Cardiac septum (tissue), 1 donor: Measurements from ENCODE around the gene GSTA1. TPM values are rescaled to one million over a fixed set of nuclear protein-coding genes. Genes with fewer than 3 reads are reported as not detected.
"Not testable (repeated sequence)": the region's sequence is repeated elsewhere in the genome, so short reads cannot be mapped to it uniquely, and the experiment has no call there.

ENCODE experiments used
- DNase-seq: peaks from one replicate; pipeline ENCODE4 v3.0.0-alpha.2; 2020; ENCODE audit warnings: low spot score
- intact Hi-C: fragments of 100-400 bp; cut with DNase I; formaldehyde crosslinking; loops from one replicate; pipeline ENCODE4 v1.14.0; 2022
- total RNA-seq: library from RNA; stranded (reverse); fragmentation: NEBNext Ultra II Directional; extraction: Animal tissue kit (Norgen Biotek cat#: 25700); gene quantifications from one replicate; pipeline ENCODE4 v1.2.1, GENCODE V29; 2021
- donor health status: DM: no; HTN: no; CAD: no.

Gene GSTA1
- total RNA-seq, 1 donor from 2014 or later: not detected

- intact Hi-C loops, DNase-seq: not testable (repeated sequence)
These were observed 41.7 kb downstream of the GSTA1 start for GRCh38 chr6:52761673-52762491.

GRCh38 chr6:52760105-52760765 lies 43.4 kb downstream of the GSTA1 start:
- DNase-seq: no peak
- intact Hi-C loops: no loop called here

GRCh38 chr6:52759085-52759484 lies 44.5 kb downstream of the GSTA1 start:
- intact Hi-C loops: no loop called here
- no peak for DNase-seq

- DNase-seq, intact Hi-C loops: not testable (repeated sequence)
These were observed 45.8 kb downstream of the GSTA1 start for GRCh38 chr6:52757651-52758338.

- intact Hi-C loops: no loop called here
- no peak for DNase-seq
These were observed 49.2 kb downstream of the GSTA1 start for GRCh38 chr6:52754443-52754842.

GRCh38 chr6:52753137-52753536 lies 50.5 kb downstream of the GSTA1 start:
- DNase-seq, intact Hi-C loops: not testable (repeated sequence)

- no peak for DNase-seq
- intact Hi-C loops: no loop called here
These were observed 51.3 kb downstream of the GSTA1 start for GRCh38 chr6:52752310-52752709.

GRCh38 chr6:52749556-52750152 lies 54.0 kb downstream of the GSTA1 start:
- no peak for DNase-seq
- intact Hi-C loops: no loop called here

GRCh38 chr6:52747301-52747700 lies 56.3 kb downstream of the GSTA1 start:
- DNase-seq, intact Hi-C loops: not testable (repeated sequence)

- no peak for DNase-seq
- intact Hi-C loops: no loop called here
These were observed 57.4 kb downstream of the GSTA1 start for GRCh38 chr6:52746213-52746612.

- intact Hi-C loops: no loop called here
- DNase-seq: no peak
These were observed 57.8 kb downstream of the GSTA1 start for GRCh38 chr6:52745764-52746201.

GRCh38 chr6:52741872-52742271 lies 61.7 kb downstream of the GSTA1 start:
- DNase-seq: no peak
- intact Hi-C loops: no loop called here

Other genes starting within 250 kb of the GSTA1 start
- gene TRAM2, start 226.8 kb downstream of the GSTA1 start, total RNA-seq: 10.3 TPM
- 8.3 TPM for gene TMEM14A, start 132.7 kb downstream of the GSTA1 start, total RNA-seq
- not detected for gene GSTA2, start 40.3 kb downstream of the GSTA1 start, total RNA-seq
- not detected for gene GSTA5, start 37.0 kb upstream of the GSTA1 start, total RNA-seq
- not detected for gene GSTA3, start 105.9 kb upstream of the GSTA1 start, total RNA-seq
- 10.1 TPM for gene GSTA4, start 191.5 kb upstream of the GSTA1 start, total RNA-seq